PC-9 (cell line): ENCODE data around the gene KIF26B.

Experiments
- EZH2 ChIP-seq: fragments of 200-600 bp; sonication (generic); IDR thresholded peaks from 2 replicates; pipeline ENCODE4 v1.8.0; 2017; ENCODE audit warnings: antibody characterized with exemption, low read depth
- TF ChIP-seq, protein P1 (sequence below): fragments of 200-600 bp; sonication (generic); conservative IDR thresholded peaks from 2 replicates; pipeline ENCODE4 v1.6.1; 2017; ENCODE audit warnings: mixed run types, antibody characterized with exemption, mild to moderate bottlenecking, moderate library complexity

DNA sequence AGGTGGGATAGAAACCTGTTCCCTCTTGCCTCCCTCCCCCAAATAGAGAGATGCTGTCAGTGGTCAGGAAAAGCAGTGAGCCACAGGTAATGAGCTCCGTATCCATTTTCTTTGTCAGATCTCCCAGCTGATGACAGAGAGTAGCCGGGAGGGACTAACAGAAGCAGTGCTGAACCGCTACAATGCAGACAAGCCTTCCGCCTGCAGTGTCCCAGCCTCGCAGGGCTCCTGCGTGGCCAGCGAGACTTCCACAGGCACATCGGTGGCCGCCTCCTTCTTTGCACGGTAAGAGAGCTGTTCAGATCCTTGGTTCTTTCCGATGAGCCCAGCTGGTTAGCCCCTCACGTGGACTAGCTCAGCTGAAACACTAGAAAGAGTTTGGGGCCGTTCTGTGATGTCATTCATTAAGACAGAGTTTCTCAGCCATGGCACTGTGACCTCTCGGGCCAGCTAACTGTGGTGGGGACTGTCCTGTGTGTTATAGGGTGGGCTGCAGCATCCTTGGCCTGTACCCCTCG is 264.7 kb downstream of the KIF26B start:
- TF ChIP-seq EZH2 = no peak
- TF ChIP-seq, protein P1, sequence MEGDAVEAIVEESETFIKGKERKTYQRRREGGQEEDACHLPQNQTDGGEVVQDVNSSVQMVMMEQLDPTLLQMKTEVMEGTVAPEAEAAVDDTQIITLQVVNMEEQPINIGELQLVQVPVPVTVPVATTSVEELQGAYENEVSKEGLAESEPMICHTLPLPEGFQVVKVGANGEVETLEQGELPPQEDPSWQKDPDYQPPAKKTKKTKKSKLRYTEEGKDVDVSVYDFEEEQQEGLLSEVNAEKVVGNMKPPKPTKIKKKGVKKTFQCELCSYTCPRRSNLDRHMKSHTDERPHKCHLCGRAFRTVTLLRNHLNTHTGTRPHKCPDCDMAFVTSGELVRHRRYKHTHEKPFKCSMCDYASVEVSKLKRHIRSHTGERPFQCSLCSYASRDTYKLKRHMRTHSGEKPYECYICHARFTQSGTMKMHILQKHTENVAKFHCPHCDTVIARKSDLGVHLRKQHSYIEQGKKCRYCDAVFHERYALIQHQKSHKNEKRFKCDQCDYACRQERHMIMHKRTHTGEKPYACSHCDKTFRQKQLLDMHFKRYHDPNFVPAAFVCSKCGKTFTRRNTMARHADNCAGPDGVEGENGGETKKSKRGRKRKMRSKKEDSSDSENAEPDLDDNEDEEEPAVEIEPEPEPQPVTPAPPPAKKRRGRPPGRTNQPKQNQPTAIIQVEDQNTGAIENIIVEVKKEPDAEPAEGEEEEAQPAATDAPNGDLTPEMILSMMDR = no peak
